ENCODE measurements around the gene APOL4.
A peak's percentile ranks its signal among the peaks of the same experiment; 100 is the strongest.

APOL4 gene

DNA sequence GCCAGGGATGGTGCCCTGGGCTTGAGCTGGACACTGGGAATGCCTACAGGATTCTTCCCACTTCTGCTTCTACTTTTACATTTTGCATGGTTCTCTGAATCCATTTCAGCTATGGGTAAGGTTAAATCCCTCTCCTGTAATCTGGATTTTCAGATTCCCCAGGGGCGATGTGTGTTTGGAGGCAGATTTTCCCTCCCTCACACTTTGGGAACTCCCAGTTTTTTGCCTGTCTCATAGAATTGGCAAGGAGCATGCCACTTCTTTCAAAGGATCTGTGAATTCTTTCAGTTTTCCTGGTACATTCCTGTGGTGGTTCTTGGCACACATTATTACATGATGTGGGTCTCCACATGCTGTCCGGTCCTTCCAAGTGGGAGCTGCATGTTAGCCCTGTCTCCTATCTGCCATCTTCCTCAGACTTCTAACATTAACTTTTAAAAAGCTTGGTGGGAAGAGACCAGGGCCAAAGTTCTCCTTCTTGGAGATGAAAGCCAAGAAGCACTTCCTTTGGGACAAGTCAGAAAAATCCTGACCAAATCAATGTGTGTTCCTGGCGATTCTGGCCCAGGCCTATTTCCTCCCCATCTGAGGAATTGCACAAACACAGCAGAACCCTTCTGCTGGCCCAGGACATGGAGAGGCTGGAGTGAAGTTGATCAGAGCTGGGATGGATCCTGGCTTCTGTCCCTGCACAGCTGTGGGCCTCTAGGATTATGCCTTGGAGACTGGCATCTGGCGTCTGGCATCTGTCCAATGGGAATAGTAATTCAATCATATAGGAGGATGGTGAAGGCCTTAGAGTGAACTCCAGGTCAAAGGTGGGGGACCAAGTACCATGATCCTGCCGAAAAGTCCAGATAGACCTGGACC, 43.1 kb upstream of the APOL4 start:
- DNase-seq (ENCODE audit: low read depth, low spot score): peak; percentile 17
- CTCF ChIA-PET: interaction anchor here (1.1 to 1.6 kb wide), 3 partner anchors 33 to 266 kb away, joined by 3 to 4 read pairs (median 3); no protein-coding TSS in a partner anchor
- POLR2A ChIA-PET: no interaction called here

DNA sequence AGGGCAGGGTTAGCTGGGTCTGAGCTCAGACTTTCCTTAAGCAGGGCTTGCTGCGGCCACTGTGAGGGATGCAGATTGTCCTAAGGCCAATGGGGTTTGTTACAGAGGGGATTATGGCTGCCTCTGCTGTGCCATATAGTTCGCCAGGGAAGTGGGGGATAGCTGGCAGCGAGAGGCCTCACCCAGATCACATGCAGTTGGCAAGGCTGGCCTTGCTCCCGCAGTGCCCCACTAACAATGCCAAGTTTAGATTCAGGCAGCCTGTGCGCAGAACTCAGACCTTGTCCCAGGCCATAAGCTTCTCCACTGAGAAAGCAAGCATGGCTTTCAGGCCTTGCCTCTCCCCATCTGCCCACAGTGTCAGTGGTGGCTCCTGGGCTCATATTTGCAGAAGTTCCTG, 42.4 kb upstream of the APOL4 start:
- ChIA-PET CTCF (interaction anchor here (1.1 to 1.6 kb wide), 3 partner anchors 34 to 267 kb away, joined by 3 to 4 read pairs (median 3); no protein-coding TSS in a partner anchor), POLR2A (no interaction called here)
- DNase-seq (ENCODE audit: low read depth, low spot score): no peak
- H3K4me3 ChIP-seq (ENCODE audit: low read depth, low read length): no peak overlapping the region
- TF ChIP-seq, protein P1, sequence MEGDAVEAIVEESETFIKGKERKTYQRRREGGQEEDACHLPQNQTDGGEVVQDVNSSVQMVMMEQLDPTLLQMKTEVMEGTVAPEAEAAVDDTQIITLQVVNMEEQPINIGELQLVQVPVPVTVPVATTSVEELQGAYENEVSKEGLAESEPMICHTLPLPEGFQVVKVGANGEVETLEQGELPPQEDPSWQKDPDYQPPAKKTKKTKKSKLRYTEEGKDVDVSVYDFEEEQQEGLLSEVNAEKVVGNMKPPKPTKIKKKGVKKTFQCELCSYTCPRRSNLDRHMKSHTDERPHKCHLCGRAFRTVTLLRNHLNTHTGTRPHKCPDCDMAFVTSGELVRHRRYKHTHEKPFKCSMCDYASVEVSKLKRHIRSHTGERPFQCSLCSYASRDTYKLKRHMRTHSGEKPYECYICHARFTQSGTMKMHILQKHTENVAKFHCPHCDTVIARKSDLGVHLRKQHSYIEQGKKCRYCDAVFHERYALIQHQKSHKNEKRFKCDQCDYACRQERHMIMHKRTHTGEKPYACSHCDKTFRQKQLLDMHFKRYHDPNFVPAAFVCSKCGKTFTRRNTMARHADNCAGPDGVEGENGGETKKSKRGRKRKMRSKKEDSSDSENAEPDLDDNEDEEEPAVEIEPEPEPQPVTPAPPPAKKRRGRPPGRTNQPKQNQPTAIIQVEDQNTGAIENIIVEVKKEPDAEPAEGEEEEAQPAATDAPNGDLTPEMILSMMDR (IDR thresholded peaks at IDR 0.05; ENCODE audit: insufficient read depth, low read length, missing control alignments): no peak

More for the DNA sequence above, 43.1 kb upstream of the APOL4 start:
- no peak overlapping the region for H3K4me3 ChIP-seq (ENCODE audit: low read depth, low read length)
- TF ChIP-seq, protein P1 (IDR thresholded peaks at IDR 0.05; ENCODE audit: insufficient read depth, low read length, missing control alignments): no peak

DNA sequence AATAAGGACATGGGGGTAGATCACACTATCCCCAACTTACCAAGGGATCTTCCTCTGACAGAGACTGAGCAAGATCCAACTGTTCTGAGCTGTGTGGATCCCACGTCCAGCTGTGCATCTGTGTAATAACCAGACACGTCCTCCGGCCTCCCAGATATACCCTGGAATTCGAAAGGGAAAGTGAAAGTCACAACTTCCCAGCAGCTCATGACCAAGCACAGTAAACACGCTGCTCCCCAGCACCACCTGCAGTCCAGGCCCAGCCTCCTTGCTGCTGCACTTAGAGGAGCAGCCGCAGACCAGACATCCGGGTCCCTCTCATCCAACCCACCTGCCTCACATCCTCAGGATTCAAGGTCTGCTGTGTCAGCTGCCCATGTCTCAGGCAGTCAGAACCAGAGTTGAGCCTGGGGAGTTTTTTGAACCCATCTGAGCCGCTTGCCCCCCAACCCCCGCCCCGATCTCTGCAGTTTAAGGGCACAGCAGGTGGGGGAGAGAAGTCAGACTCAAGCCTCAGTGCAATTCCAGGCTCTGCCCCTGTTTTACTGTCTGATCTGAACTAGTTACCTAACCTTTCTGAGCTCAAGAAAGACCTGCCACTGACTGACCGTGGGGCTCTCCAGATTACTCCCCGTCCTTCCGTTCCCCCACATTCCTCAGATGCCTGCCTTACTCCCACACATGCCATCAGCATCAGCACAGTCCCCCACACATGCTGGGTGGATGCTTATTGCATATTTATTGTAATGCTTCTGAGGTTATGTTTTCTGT, 38.0 kb upstream of the APOL4 start, which contains the start of gene APOL2:
TSS of gene APOL2 (minus strand) at position 127 of the 771 bp plus-strand sequence. CDS start 6,365 bp downstream, outside the sequence.
- TF ChIP-seq, protein P1 (IDR thresholded peaks at IDR 0.05; ENCODE audit: insufficient read depth, low read length, missing control alignments): peak; percentile 83
- ChIA-PET CTCF (interaction anchor here (0.7 to 6.1 kb wide), 28 partner anchors 10 to 247 kb away, joined by 3 to 47 read pairs (median 4); partner anchors contain the start of gene APOL1), POLR2A (interaction anchor here (1.0 to 1.3 kb wide), 3 partner anchors 14 to 147 kb away, joined by 3 to 6 read pairs (median 4); partner anchors contain the start of gene APOL1)
- peak within 1 kb of the TSS; percentile 75 for H3K4me3 ChIP-seq (ENCODE audit: low read depth, low read length)
- peak; percentile 67 for DNase-seq (ENCODE audit: low read depth, low spot score)

DNA sequence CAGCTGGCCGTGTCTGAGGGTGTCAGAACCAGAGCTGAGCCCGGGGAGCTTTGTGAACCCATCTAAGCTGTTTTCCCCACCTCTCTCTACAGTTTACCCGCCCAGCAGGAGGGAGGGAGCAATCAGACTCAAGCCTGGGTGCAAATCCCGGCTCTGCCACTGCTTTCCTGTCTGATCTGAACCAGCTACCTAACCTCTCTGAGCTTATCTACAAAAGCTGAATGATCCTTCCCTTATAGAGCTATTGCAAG, 37.5 kb upstream of the APOL4 start:
- TF ChIP-seq, protein P1 (IDR thresholded peaks at IDR 0.05; ENCODE audit: insufficient read depth, low read length, missing control alignments): no peak
- ChIA-PET CTCF (interaction anchor here (0.7 to 6.1 kb wide), 21 partner anchors 11 to 247 kb away, joined by 3 to 47 read pairs (median 4); partner anchors contain the start of gene APOL1), POLR2A (interaction anchor here (1.0 to 1.3 kb wide), 3 partner anchors 15 to 147 kb away, joined by 3 to 6 read pairs (median 4); partner anchors contain the start of gene APOL1)
- peak overlapping the region; percentile 75 for H3K4me3 ChIP-seq (ENCODE audit: low read depth, low read length)
- no peak for DNase-seq (ENCODE audit: low read depth, low spot score)

DNA sequence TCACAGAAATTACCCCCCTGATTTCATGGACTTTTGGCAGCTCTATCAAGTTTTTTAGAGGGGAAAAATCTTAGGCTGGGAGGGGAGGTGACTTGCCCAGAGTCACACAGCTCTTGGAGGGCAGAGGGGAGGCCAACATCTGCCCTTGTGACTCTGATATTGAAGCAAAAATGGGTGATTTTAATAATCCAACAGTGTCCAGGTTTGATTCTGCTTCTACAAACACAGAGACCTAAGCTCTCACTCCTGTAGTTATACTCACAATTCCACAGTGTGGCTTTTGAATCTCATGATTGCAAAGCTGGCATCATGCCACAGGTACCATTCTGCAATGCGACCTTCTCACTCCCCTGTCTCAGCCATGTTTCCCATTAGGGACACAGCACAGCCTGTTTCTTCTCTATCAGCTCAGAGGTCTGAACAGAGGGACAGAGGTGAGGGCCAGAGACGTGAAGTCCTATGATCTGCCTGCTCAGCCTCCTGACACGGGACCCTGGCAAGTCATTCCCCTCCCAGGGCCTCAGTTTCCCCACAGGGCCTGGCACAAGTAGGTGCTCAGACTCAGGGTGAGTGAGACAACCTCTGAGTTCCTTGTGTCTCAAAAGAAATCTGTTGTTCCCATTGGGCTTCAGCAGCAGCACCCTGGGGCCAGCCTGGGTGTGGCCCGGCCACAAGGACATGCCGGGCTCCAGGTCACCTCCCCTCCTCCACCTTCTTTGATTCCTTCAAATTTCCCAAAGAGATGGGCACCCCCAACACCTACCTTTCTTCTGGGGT, 37.0 kb upstream of the APOL4 start:
- ChIA-PET CTCF (interaction anchor here (0.7 to 6.1 kb wide), 22 partner anchors 11 to 248 kb away, joined by 3 to 47 read pairs (median 4); partner anchors contain the start of gene APOL1), POLR2A (interaction anchor here (1.0 to 1.3 kb wide), 3 partner anchors 15 to 148 kb away, joined by 3 to 6 read pairs (median 4); partner anchors contain the start of gene APOL1)
- peak overlapping the region; percentile 75 for H3K4me3 ChIP-seq (ENCODE audit: low read depth, low read length)
- DNase-seq (ENCODE audit: low read depth, low spot score): no peak
- TF ChIP-seq, protein P1 (IDR thresholded peaks at IDR 0.05; ENCODE audit: insufficient read depth, low read length, missing control alignments): no peak

Data from AG04449 (cell line).